ENCODE measurements around the gene MAP3K13. TPM values are rescaled to one million over a fixed set of nuclear protein-coding genes. Genes with fewer than 3 reads are reported as not detected.

MAP3K13 gene
- total and polyA plus RNA-seq, 2 of the 13 experiments (the other 11 are each of a cell fraction or from before 2014, with no cell fraction given): 24.2 to 26.5 TPM

GRCh38 chr3:185502987-185503386 is 140.1 kb downstream of the MAP3K13 start:
- ChIA-PET POLR2A (no interaction called here), CTCF (ENCODE audit: low intra/inter-chr PET ratio, low total read pairs) (no interaction called here)
- 5% methylated on average over 3 of the region's 3 CpGs for WGBS (ENCODE audit: low lambda C conversion rate)
- no peaks in the 10 kb centered on the region for H4K20me1 ChIP-seq (ENCODE audit: insufficient read depth, low read length)
- in situ Hi-C loops (cut with HindIII; ENCODE audit: extremely low pct_ligation_motif_present, low pct_unique_long_range_greater_than_20kb): no loop called here
- TF ChIP-seq KDM2A (CRISPR knock-in tag; IDR thresholded peaks at IDR 0.05; ENCODE audit: borderline replicate concordance, low read depth) (no peak), ZNF292 (CRISPR knock-in tag; IDR thresholded peaks at IDR 0.05; ENCODE audit: borderline replicate concordance, low read depth) (0 out of 2 replicates have a peak, but pooled peaks have one; percentile 29), ZNF644 (CRISPR knock-in tag; IDR thresholded peaks at IDR 0.05; ENCODE audit: low read depth) (no peak), HNF4A (CRISPR knock-in tag; IDR thresholded peaks at IDR 0.05) (peak; percentile 24; the same call in 1 of the 2 replicates), ZNF605 (CRISPR knock-in tag; IDR thresholded peaks at IDR 0.05) (0 out of 2 replicates have a peak, but pooled peaks have one; percentile 49), MEF2D (CRISPR knock-in tag; IDR thresholded peaks at IDR 0.05) (peak; percentile 78; the same call in 1 of the 2 replicates)
- peaks cover 33% of the 10 kb centered on the region for H3K4me1 ChIP-seq (ENCODE audit: insufficient read depth, low read length)
- no peak overlapping the region for H3K4me3 ChIP-seq (replicated peaks in 1 of 3; ENCODE audit: insufficient read depth in 1 of 3, low read depth in 2 of 3, low read length in 3 of 3)
- DNase-seq (ENCODE audit: low spot score) (peak; percentile 13), FAIRE-seq (peak; percentile 4), ATAC-seq (no peak)
- peak overlapping the region; percentile 43 for H3K4me2 ChIP-seq (ENCODE audit: low read depth, low read length)
- H3K27ac ChIP-seq (ENCODE audit: extremely low read length, insufficient read depth, low read length): no peak overlapping the region
- no peaks in the 10 kb centered on the region for H3K79me2 ChIP-seq (ENCODE audit: insufficient read depth, low read length)
- no TSS peak for BruUV-seq (replicated peaks)
- H3K27me3 ChIP-seq (ENCODE audit: control insufficient read depth in 1 of 2, insufficient read depth in 2 of 2, low read length in 2 of 2): no peaks in the 10 kb centered on the region; a peak in 1 of 5 replicates
- H2AFZ ChIP-seq (ENCODE audit: low read length): peak overlapping the region; percentile 12
- intact Hi-C loops (cut with micrococcal nuclease; ENCODE audit: unreplicated experiment): loop anchor here (10.0 kb wide), 1 partner anchor 52 kb away; the partner anchor contains the start of gene LIPH
- H3K9ac ChIP-seq (ENCODE audit: insufficient read depth, low read depth, low read length): no peak overlapping the region
- H3K36me3 ChIP-seq (replicated peaks in 1 of 2; ENCODE audit: control insufficient read depth in 1 of 2, insufficient read depth in 2 of 2, low read length in 2 of 2): no peaks in the 10 kb centered on the region
- no peaks in the 10 kb centered on the region for H3K9me3 ChIP-seq (ENCODE audit: low read length)

- FAIRE-seq (no peak), ATAC-seq (no peak), DNase-seq (ENCODE audit: low spot score) (no peak)
- H3K27me3 ChIP-seq (ENCODE audit: control insufficient read depth in 1 of 2, insufficient read depth in 2 of 2, low read length in 2 of 2): no peaks in the 10 kb centered on the region; a peak in 1 of 5 replicates
- TF ChIP-seq ZNF644 (CRISPR knock-in tag; IDR thresholded peaks at IDR 0.05; ENCODE audit: low read depth): peak; percentile 20; the same call in 1 of the 2 replicates
- TF ChIP-seq ZNF616 (CRISPR knock-in tag; IDR thresholded peaks at IDR 0.05; ENCODE audit: low read depth): no peak
- no peaks in the 10 kb centered on the region for H4K20me1 ChIP-seq (ENCODE audit: insufficient read depth, low read length)
- H3K79me2 ChIP-seq (ENCODE audit: insufficient read depth, low read length): no peaks in the 10 kb centered on the region
- H3K4me1 ChIP-seq (ENCODE audit: insufficient read depth, low read length): peaks cover 33% of the 10 kb centered on the region
- peak overlapping the region; percentile 12 for H2AFZ ChIP-seq (ENCODE audit: low read length)
- in situ Hi-C loops (cut with HindIII; ENCODE audit: extremely low pct_ligation_motif_present, low pct_unique_long_range_greater_than_20kb): no loop called here
- no peaks in the 10 kb centered on the region for H3K9me3 ChIP-seq (ENCODE audit: low read length)
- H3K36me3 ChIP-seq (replicated peaks in 1 of 2; ENCODE audit: control insufficient read depth in 1 of 2, insufficient read depth in 2 of 2, low read length in 2 of 2): no peaks in the 10 kb centered on the region
- no TSS peak for BruUV-seq (replicated peaks)
- CTCF ChIA-PET (ENCODE audit: low intra/inter-chr PET ratio, low total read pairs): no interaction called here
- H3K4me3 ChIP-seq (replicated peaks in 1 of 3; ENCODE audit: insufficient read depth in 1 of 3, low read depth in 2 of 3, low read length in 3 of 3): no peak overlapping the region
- WGBS (ENCODE audit: low lambda C conversion rate): 0% methylated on average over 1 of the region's 1 CpG
- H3K4me2 ChIP-seq (ENCODE audit: low read depth, low read length): peak overlapping the region; percentile 43
- H3K9ac ChIP-seq (ENCODE audit: insufficient read depth, low read depth, low read length): no peak overlapping the region
- intact Hi-C loops (cut with micrococcal nuclease; ENCODE audit: unreplicated experiment): loop anchor here (10.0 kb wide), 1 partner anchor 51 kb away; the partner anchor contains the start of gene LIPH
- POLR2A ChIA-PET: no interaction called here
- no peak overlapping the region for H3K27ac ChIP-seq (ENCODE audit: extremely low read length, insufficient read depth, low read length)
Observed at GRCh38 chr3:185503521-185503920, 140.6 kb downstream of the MAP3K13 start.

Measured in HepG2 (cell line).